WERI-Rb-1 (cell line): ENCODE results near the gene MAP3K7CL.

Source experiments
- DNase-seq: peaks from one replicate; pipeline ENCODE4 v3.0.0-alpha.2; 2020
- H3K27ac ChIP-seq: fragments of 250-450 bp; sonication (Bioruptor Pico); 2 replicates; pipeline ENCODE4 v1.5.1; 2020; ENCODE audit warnings: mild to moderate bottlenecking, moderate library complexity
- H3K27me3 ChIP-seq: fragments of 250-450 bp; sonication (Bioruptor Pico); 2 replicates; pipeline ENCODE4 v1.5.1; 2021; ENCODE audit warnings: mild to moderate bottlenecking, low read depth, moderate library complexity; ENCODE audit not compliant: insufficient read depth, severe bottlenecking
- H3K36me3 ChIP-seq: fragments of 250-450 bp; sonication (Bioruptor Pico); 2 replicates; pipeline ENCODE4 v1.5.1; 2020; ENCODE audit warnings: mild to moderate bottlenecking, moderate library complexity
- H3K4me3 ChIP-seq: 2 replicates; pipeline ENCODE4 v1.5.1; 2011; ENCODE audit warnings: low read depth, mild to moderate bottlenecking, control low read depth, low read length
- H3K9me3 ChIP-seq: fragments of 250-450 bp; sonication (Bioruptor Pico); 2 replicates; pipeline ENCODE4 v1.5.1; 2021; ENCODE audit warnings: mild to moderate bottlenecking, moderate library complexity; ENCODE audit not compliant: severe bottlenecking
- TF ChIP-seq, protein P1 (sequence below): IDR thresholded peaks from 2 replicates; pipeline ENCODE4 v1.5.1; 2011; ENCODE audit warnings: low read depth, mild to moderate bottlenecking, control low read depth, inconsistent platforms, low read length

Gene MAP3K7CL

DNA sequence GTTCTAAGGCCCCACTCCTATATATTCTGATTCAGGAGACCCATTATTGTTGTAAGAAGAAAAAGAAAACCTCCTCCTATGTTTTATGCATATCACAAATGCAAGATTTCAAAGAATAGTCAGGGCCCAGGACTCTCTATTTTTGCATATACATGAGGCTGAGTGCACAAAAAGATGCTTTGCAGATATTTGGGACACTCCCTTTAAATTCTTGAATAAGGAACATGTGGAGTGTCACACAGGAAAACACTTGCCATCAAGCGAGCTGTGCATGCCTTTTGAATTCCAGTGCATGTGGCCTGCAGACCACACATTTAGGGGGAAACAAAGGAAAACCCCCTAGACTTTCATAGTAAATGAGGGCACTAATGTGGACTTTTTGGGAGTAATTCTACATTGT is 5.6 kb downstream of the MAP3K7CL start:
- no peak overlapping the region for H3K27ac ChIP-seq
- no peaks in the 10 kb centered on the region for H3K36me3 ChIP-seq
- TF ChIP-seq, protein P1, sequence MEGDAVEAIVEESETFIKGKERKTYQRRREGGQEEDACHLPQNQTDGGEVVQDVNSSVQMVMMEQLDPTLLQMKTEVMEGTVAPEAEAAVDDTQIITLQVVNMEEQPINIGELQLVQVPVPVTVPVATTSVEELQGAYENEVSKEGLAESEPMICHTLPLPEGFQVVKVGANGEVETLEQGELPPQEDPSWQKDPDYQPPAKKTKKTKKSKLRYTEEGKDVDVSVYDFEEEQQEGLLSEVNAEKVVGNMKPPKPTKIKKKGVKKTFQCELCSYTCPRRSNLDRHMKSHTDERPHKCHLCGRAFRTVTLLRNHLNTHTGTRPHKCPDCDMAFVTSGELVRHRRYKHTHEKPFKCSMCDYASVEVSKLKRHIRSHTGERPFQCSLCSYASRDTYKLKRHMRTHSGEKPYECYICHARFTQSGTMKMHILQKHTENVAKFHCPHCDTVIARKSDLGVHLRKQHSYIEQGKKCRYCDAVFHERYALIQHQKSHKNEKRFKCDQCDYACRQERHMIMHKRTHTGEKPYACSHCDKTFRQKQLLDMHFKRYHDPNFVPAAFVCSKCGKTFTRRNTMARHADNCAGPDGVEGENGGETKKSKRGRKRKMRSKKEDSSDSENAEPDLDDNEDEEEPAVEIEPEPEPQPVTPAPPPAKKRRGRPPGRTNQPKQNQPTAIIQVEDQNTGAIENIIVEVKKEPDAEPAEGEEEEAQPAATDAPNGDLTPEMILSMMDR, result no peak

DNA sequence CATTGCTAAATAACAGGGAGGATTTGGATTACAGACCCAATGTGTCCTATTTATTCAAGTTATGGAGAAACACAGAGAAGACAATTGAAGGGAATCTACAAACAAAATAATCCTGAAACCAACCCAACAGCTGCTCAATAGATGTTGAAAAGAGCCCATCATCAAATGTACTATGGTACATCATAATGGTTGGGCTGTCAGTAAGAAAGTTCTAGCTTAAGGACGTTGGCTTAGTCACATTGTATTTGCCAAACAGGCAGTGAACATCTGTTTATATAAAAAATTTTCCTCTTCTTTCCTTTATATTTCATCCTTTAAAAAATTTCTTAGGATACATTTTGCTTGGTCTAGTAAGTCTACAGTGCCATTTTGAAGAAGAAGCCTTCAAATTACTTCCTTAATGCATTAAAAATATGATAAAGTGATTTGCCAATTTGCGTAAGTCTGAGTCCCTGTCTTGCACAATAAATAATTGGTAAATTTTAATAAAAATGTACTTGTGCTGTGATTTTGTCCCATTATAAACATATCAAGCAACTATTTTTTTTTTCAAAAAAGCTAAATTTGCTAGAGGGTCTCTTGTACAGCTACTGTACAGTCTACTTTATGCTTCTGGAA is 14.4 kb downstream of the MAP3K7CL start:
- Histone ChIP-seq H3K9me3 (no peaks in the 10 kb centered on the region), H3K36me3 (no peaks in the 10 kb centered on the region), H3K27me3 (no peaks in the 10 kb centered on the region), H3K4me3 (no peak overlapping the region), H3K27ac (no peak overlapping the region)
- no peak for DNase-seq
- TF ChIP-seq, protein P1, result no peak

More for the DNA sequence above, 5.6 kb downstream of the MAP3K7CL start:
- no peaks in the 10 kb centered on the region for H3K27me3 ChIP-seq
- no peak for DNase-seq
- H3K9me3 ChIP-seq, result no peaks in the 10 kb centered on the region
- H3K4me3 ChIP-seq, result no peak overlapping the region

DNA sequence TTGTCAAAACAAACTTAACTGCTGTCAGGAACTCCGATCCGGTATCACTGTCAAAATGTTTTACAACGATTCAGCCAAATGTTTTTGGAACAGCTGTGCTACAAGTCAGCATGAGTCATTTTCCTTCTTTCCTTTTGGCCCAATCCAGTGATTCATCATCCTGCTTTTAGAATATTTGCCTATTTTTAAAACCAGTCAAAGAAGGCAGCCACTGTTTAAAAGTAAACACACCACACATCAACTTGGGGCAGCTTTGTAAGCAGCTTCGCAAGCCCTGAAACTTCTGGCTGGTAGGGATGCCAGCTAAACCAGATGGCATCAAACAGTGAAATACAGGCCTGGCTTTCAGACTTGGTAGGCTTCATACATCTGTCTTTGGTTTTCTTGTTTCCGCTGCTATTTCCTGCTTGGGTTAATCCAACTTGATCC is 14.9 kb downstream of the MAP3K7CL start:
- Histone ChIP-seq H3K27me3 (no peaks in the 10 kb centered on the region), H3K36me3 (no peaks in the 10 kb centered on the region), H3K27ac (no peak overlapping the region), H3K9me3 (no peaks in the 10 kb centered on the region), H3K4me3 (no peak overlapping the region)
- DNase-seq, result no peak
- TF ChIP-seq, protein P1, result no peak

DNA sequence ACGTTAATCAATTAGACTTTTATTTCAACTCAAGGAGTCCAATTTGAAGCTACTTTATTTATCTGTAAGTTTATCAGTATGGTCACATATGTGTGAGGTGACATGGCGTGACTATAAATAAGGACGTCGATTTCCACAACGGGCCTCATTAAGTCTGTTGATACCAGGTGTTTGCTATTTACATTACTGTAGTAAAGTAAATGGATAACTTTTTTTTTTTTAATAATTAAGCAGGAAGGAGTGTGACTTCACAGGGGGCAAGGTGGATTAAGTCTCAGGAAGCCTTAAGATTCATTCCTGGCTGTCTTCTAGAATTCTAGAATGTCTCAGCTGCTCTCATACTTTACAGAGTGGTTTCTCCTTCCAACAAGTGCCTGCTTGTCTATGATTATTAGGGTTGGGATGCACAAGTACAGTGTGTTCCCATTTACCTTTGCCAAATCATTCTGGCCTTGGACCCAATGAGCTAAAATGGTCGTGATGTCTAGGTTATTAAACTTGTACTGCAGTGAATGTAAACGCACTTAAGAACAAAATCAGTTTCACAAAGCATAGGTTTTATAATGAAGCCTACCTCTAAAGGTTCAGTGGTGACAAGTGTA is 15.5 kb downstream of the MAP3K7CL start:
- no peak overlapping the region for H3K4me3 ChIP-seq
- no peaks in the 10 kb centered on the region for H3K9me3 ChIP-seq
- no peaks in the 10 kb centered on the region for H3K36me3 ChIP-seq
- TF ChIP-seq, protein P1, result no peak
- H3K27me3 ChIP-seq, result no peaks in the 10 kb centered on the region
- no peak overlapping the region for H3K27ac ChIP-seq
- DNase-seq, result no peak

DNA sequence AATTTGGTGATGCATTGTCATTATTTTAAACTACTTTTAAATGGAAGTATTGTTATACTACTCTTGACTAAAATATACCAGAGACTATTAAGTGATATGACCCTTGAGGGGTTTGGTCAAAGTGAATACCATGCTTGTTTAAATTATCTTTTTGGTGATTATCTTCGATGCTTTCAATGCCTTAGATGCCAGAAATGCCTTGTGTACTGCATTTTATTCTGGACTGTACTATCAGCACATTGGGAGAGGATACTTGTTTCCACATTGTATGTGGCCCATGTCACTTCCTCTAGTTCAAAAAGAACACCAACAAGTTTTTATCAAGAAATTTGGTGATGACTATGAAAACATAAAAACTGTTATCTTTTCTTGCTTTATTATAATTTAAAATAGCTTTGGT is 16.3 kb downstream of the MAP3K7CL start:
- Histone ChIP-seq H3K9me3 (no peaks in the 10 kb centered on the region), H3K36me3 (no peaks in the 10 kb centered on the region), H3K27ac (no peak overlapping the region), H3K27me3 (no peaks in the 10 kb centered on the region), H3K4me3 (no peak overlapping the region)
- DNase-seq, result no peak
- TF ChIP-seq, protein P1, result no peak

DNA sequence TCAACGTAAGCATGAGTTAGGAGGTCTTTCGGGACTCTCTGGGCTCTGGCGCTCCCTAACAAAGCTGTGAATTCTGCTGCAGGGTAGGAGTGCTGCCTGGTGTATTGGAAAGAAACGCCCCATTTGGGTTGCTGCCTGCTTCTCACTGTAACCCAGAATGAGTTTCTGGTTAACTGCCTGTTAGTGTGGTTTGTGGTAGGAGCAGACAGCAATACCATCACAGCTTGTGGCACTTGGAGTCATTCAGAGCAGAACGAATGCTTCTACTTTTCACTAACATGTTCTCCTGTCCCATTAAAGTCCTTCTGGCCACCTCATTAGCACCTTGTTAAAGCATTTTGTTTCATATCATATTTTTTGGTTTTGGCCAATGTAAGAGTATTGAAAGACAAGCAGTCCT is 18.1 kb downstream of the MAP3K7CL start:
- no peaks in the 10 kb centered on the region for H3K27me3 ChIP-seq
- TF ChIP-seq, protein P1, result no peak
- H3K4me3 ChIP-seq, result no peak overlapping the region
- DNase-seq, result no peak
- no peaks in the 10 kb centered on the region for H3K9me3 ChIP-seq
- H3K36me3 ChIP-seq, result no peaks in the 10 kb centered on the region
- H3K27ac ChIP-seq, result no peak overlapping the region
